PC-3 (cell line): ENCODE data around the gene CROCC2. TPM values are rescaled to one million over a fixed set of nuclear protein-coding genes. Genes with fewer than 3 reads are reported as not detected.

Source experiments
- ATAC-seq: fragments of 200-7000 bp; cut with Tn5 transposase; 2 replicates; pipeline ENCODE4 v1.9.1; 2020; ENCODE audit warnings: mild to moderate bottlenecking, moderate library complexity
- BruUV-seq: library from RNA; stranded (reverse); fragments of 400-500 nt; replicated peaks from 2 replicates; lab custom pipeline; 2021; lab: Mats Ljungman, UMichigan
- CTCF ChIA-PET: fragments of 300-600 bp; sonication (Branson Sonifier 250); formaldehyde crosslinking; loops from one replicate; lab custom pipeline; 2022; ENCODE audit warnings: antibody characterized with exemption; lab: Charles Lee
- POLR2A ChIA-PET: fragments of 300-600 bp; sonication (Branson Sonifier 250); formaldehyde crosslinking; loops from one replicate; lab custom pipeline; 2022; ENCODE audit warnings: antibody characterized with exemption; ENCODE audit not compliant: unreplicated experiment; lab: Charles Lee
- DNase-seq: peaks from one replicate; pipeline ENCODE4 v3.0.0-alpha.2; 2015
- H2AFZ ChIP-seq: fragments of 300-600 bp; sonication (generic); 2 replicates; pipeline ENCODE4 v1.6.0; 2016; ENCODE audit warnings: antibody characterized with exemption, low read length
- H3F3A ChIP-seq: fragments of 300-600 bp; sonication (generic); one replicate; pipeline ENCODE4 v1.6.0; 2017; ENCODE audit warnings: antibody characterized with exemption, low read length, control low read depth, mild to moderate bottlenecking; ENCODE audit not compliant: unreplicated experiment
- H3K27ac ChIP-seq: fragments of 300-600 bp; sonication (generic); 2 replicates; pipeline ENCODE4 v1.5.1; 2016; ENCODE audit warnings: mild to moderate bottlenecking, low read length
- H3K27me3 ChIP-seq: fragments of 300-600 bp; sonication (generic); 2 replicates; pipeline ENCODE4 v1.6.1; 2016; ENCODE audit warnings: low read length, mixed read lengths
- H3K36me3 ChIP-seq: fragments of 300-600 bp; sonication (generic); 2 replicates; pipeline ENCODE4 v1.6.1; 2016; ENCODE audit warnings: low read depth, mixed run types, low read length, mixed read lengths
- H3K4me1 ChIP-seq: fragments of 300-600 bp; sonication (generic); 2 replicates; pipeline ENCODE4 v1.5.1; 2016; ENCODE audit warnings: low read length; ENCODE audit not compliant: insufficient read depth
- H3K4me2 ChIP-seq: fragments of 300-600 bp; sonication (generic); 2 replicates; pipeline ENCODE4 v1.6.0; 2016; ENCODE audit warnings: low read length
- H3K4me3 ChIP-seq: fragments of 300-600 bp; sonication (generic); 2 replicates; pipeline ENCODE4 v1.5.1; 2016; ENCODE audit warnings: mild to moderate bottlenecking, low read length, mixed read lengths
- H3K79me2 ChIP-seq: fragments of 300-600 bp; sonication (generic); 2 replicates; pipeline ENCODE4 v1.6.1; 2017; ENCODE audit warnings: low read length, mixed read lengths
- H3K9ac ChIP-seq: fragments of 300-600 bp; sonication (generic); 2 replicates; pipeline ENCODE4 v1.6.0; 2016; ENCODE audit warnings: mild to moderate bottlenecking, low read length
- H3K9me2 ChIP-seq: fragments of 300-600 bp; sonication (generic); replicated peaks from 2 replicates; pipeline ENCODE4 v1.6.1; 2016; ENCODE audit warnings: mixed run types, low read length, mixed read lengths
- H3K9me3 ChIP-seq: fragments of 300-600 bp; sonication (generic); 2 replicates; pipeline ENCODE4 v1.6.1; 2016; ENCODE audit warnings: low read length, mixed read lengths
- H4K20me1 ChIP-seq: fragments of 300-600 bp; sonication (generic); 2 replicates; pipeline ENCODE4 v1.6.1; 2016; ENCODE audit warnings: low read length, mixed read lengths
- CTCF ChIP-seq: fragments of 300-600 bp; sonication (generic); conservative IDR thresholded peaks from 2 replicates; pipeline ENCODE4 v1.5.1; 2017; ENCODE audit warnings: antibody characterized with exemption, low read depth, mild to moderate bottlenecking, low read length
- EZH2 ChIP-seq: fragments of 300-600 bp; sonication (generic); IDR thresholded peaks from one replicate; pipeline ENCODE4 v1.6.1; 2017; ENCODE audit warnings: antibody characterized with exemption, mild to moderate bottlenecking, low read length; ENCODE audit not compliant: unreplicated experiment
- EZH2phosphoT487 ChIP-seq: fragments of 300-600 bp; sonication (generic); IDR thresholded peaks from 2 replicates; pipeline ENCODE4 v1.6.1; 2018; ENCODE audit warnings: mild to moderate bottlenecking, antibody characterized with exemption, low read length, borderline replicate concordance
- intact Hi-C: fragments of 100-400 bp; cut with micrococcal nuclease; formaldehyde crosslinking; loops from 2 replicates; pipeline ENCODE4 v1.9.0; 2023
- total RNA-seq: library from RNA; depleted of rRNA; stranded (reverse); fragments of >200 nt; gene quantifications from 2 replicates; pipeline ENCODE4 v1.2.3, GENCODE V29; 2014

CROCC2 gene
- total RNA-seq, 1 experiment from 2014 or later = not detected

- DNase-seq (no peak), ATAC-seq (no peak)
- ChIA-PET POLR2A (no interaction called here), CTCF (no interaction called here)
- no peak overlapping the region for H2AFZ ChIP-seq
- H3K27me3 ChIP-seq = peaks cover 15% of the 10 kb centered on the region
- TF ChIP-seq EZH2phosphoT487 (no peak), CTCF (no peak), EZH2 (no peak)
- H3K27ac ChIP-seq = no peak overlapping the region
- H3K9me3 ChIP-seq = no peaks in the 10 kb centered on the region
- H3F3A ChIP-seq = no peaks in the 10 kb centered on the region
- no peaks in the 10 kb centered on the region for H4K20me1 ChIP-seq
- BruUV-seq = no TSS peak
- no peaks in the 10 kb centered on the region for H3K9me2 ChIP-seq
- H3K79me2 ChIP-seq = no peaks in the 10 kb centered on the region
- H3K9ac ChIP-seq = no peak overlapping the region
- intact Hi-C loops = no loop called here
- no peak overlapping the region for H3K4me2 ChIP-seq
- H3K36me3 ChIP-seq = no peaks in the 10 kb centered on the region
- no peaks in the 10 kb centered on the region for H3K4me1 ChIP-seq
- H3K4me3 ChIP-seq = no peak overlapping the region
Observed at GRCh38 chr2:240946046-240946445, 39.9 kb downstream of the CROCC2 start.

GRCh38 chr2:240946654-240947053 is 40.5 kb downstream of the CROCC2 start:
- Histone ChIP-seq H3K9me2 (no peaks in the 10 kb centered on the region), H3K9me3 (no peaks in the 10 kb centered on the region), H2AFZ (no peak overlapping the region), H4K20me1 (no peaks in the 10 kb centered on the region), H3K4me1 (no peaks in the 10 kb centered on the region), H3K27ac (no peak overlapping the region), H3K36me3 (no peaks in the 10 kb centered on the region), H3K9ac (no peak overlapping the region), H3K79me2 (no peaks in the 10 kb centered on the region), H3F3A (no peaks in the 10 kb centered on the region), H3K4me3 (no peak overlapping the region), H3K27me3 (peaks cover 10% of the 10 kb centered on the region), H3K4me2 (no peak overlapping the region)
- DNase-seq (peak; percentile 28), ATAC-seq (peak; percentile 13; the same call in 1 of the 2 replicates)
- CTCF ChIA-PET = no interaction called here
- TF ChIP-seq EZH2phosphoT487 = no peak
- TF ChIP-seq CTCF = no peak
- no peak for TF ChIP-seq EZH2
- intact Hi-C loops = no loop called here
- BruUV-seq = no TSS peak
- POLR2A ChIA-PET = no interaction called here

GRCh38 chr2:240947176-240947575 is 41.0 kb downstream of the CROCC2 start:
- no peaks in the 10 kb centered on the region for H3F3A ChIP-seq
- no TSS peak for BruUV-seq
- CTCF ChIA-PET = no interaction called here
- no peak overlapping the region for H2AFZ ChIP-seq
- no peaks in the 10 kb centered on the region for H3K79me2 ChIP-seq
- ATAC-seq (no peak), DNase-seq (no peak)
- no peaks in the 10 kb centered on the region for H3K36me3 ChIP-seq
- no peaks in the 10 kb centered on the region for H4K20me1 ChIP-seq
- H3K9me2 ChIP-seq = no peaks in the 10 kb centered on the region
- H3K27me3 ChIP-seq = 0 out of 2 replicates have a peak, but pooled peaks cover 9% of the 10 kb centered on the region
- no peak overlapping the region for H3K27ac ChIP-seq
- no peak overlapping the region for H3K9ac ChIP-seq
- no peak for TF ChIP-seq EZH2
- no peak for TF ChIP-seq CTCF
- no peak for TF ChIP-seq EZH2phosphoT487
- intact Hi-C loops = no loop called here
- no peak overlapping the region for H3K4me2 ChIP-seq
- H3K4me3 ChIP-seq = no peak overlapping the region
- H3K9me3 ChIP-seq = no peaks in the 10 kb centered on the region
- no peaks in the 10 kb centered on the region for H3K4me1 ChIP-seq
- POLR2A ChIA-PET = no interaction called here
